Dedifferentiated amniotic fluid mesenchymal stem cell (primary cell): Measurements from ENCODE around the gene FBXL15.
A peak's percentile ranks its signal among the peaks of the same experiment; 100 is the strongest.

Source experiments
- DNase-seq: peaks from one replicate; pipeline ENCODE4 v3.0.0-alpha.2; 2016; ENCODE audit errors: extremely low spot score

FBXL15 gene, protein sequence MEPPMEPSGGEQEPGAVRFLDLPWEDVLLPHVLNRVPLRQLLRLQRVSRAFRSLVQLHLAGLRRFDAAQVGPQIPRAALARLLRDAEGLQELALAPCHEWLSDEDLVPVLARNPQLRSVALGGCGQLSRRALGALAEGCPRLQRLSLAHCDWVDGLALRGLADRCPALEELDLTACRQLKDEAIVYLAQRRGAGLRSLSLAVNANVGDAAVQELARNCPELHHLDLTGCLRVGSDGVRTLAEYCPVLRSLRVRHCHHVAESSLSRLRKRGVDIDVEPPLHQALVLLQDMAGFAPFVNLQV

GRCh38 chr10:102420714-102421506 lies at the start of gene FBXL15:
FBXL15 (plus strand) TSS chr10:102420836; CDS start chr10:102421130, 294 bp downstream.
- peak; percentile 97 for DNase-seq

- DNase-seq = no peak
Measured at GRCh38 chr10:102371295-102371694, 49.3 kb upstream of the FBXL15 start.

GRCh38 chr10:102375250-102375649 lies 45.4 kb upstream of the FBXL15 start:
- DNase-seq = no peak

GRCh38 chr10:102375867-102376266 lies 44.8 kb upstream of the FBXL15 start:
- DNase-seq = no peak

GRCh38 chr10:102376901-102377300 lies 43.7 kb upstream of the FBXL15 start:
- DNase-seq = no peak

DNA sequence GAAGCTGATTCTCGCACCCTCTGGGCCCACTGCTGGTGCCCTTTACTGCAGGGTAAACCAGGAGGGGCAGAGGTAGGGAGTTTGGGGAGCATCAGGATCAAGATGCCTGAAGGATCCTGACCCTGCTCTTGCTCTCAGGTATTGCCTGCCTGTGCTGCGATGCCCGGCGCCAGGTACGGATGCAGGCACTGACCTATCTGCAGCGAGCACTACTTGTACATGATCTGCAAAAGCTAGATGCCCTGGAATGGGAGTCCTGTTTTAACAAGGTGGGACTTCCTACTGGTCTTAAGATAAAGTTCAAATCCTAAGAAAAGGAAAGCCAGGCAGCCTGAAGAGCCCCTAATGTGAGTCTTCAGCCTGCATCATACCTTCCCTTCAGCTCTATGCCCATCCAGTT lies 41.3 kb upstream of the FBXL15 start:
- DNase-seq = no peak

DNA sequence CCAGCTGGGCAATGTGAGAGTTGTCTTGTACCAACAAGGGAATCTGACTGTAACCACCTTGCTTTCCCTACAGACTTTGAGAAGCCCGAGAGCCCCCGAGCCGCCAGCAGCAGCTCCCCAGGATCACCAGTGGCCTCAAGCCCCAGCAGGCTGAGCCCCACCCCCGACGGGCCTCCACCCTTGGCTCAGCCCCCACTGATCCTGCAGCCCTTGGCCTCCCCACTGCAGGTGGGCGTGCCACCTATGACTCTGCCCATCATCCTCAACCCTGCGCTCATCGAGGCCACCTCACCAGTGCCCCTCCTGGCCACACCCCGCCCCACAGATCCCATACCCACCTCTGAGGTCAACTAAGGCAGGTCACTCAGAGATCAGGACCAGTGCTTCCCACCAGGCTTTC lies 38.7 kb upstream of the FBXL15 start:
- DNase-seq = no peak

GRCh38 chr10:102382871-102383270 lies 37.8 kb upstream of the FBXL15 start:
- DNase-seq = no peak

DNA sequence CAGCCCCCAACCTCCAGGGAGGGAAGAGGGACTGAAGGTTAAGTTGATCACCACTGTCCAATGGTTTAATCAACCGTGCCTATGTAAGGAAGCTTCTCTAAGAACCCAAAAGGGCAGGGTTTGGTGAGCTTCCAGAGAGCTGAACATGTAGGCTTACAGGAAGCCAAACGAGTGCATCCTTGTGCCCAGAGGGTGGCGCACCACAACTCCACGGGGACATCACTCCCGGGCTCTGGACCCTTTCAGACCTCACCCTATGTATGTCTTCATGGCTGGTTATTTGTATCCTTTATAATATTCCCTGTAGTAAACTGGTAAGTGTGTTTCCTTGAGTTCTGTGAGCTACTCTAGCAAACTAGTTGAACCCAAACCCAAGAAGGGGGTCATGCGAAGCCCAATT lies 36.6 kb upstream of the FBXL15 start:
- DNase-seq = no peak

DNA sequence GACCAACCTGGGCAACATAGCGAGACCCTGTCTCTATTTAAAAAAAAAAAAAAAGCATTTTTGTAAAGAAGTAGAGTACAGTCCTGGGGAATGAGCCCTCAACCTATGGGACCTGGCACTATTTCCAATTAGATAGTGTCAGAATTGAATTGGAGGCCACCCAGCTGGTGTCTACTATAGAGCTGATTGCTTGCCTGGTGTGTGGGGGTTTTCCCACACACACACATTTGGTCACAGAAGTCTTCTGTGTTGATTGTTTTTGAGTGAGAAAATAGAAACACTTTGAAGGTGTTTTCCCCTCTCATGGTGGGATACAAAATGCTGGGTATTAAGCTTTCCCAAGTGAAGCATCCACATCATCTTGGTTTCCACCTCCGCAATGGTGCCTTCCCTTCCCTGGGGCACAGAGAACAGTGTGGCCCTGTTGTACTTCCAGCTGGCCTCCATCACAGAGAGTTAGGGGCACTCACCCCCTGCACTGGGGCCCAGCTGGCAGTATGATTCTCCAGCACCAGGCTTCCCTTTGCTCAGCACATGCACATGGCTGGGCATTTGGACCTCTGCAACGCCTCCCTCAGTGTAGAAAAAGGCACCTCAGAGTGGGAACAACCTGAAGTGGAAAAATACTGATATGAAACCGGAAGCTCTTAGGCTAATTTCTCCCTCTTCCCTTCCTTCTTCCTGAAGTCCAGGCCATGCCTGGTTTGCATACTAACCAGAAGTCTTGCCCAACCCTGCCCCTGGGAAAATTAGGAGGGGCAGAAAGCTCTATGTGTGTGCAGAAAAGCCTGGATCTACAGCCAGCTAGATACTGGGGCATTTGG lies 35.8 kb upstream of the FBXL15 start:
- no peak for DNase-seq

GRCh38 chr10:102389894-102390293 lies 30.7 kb upstream of the FBXL15 start:
- DNase-seq = no peak

- DNase-seq = no peak
Measured at GRCh38 chr10:102392306-102392705, 28.3 kb upstream of the FBXL15 start.

DNA sequence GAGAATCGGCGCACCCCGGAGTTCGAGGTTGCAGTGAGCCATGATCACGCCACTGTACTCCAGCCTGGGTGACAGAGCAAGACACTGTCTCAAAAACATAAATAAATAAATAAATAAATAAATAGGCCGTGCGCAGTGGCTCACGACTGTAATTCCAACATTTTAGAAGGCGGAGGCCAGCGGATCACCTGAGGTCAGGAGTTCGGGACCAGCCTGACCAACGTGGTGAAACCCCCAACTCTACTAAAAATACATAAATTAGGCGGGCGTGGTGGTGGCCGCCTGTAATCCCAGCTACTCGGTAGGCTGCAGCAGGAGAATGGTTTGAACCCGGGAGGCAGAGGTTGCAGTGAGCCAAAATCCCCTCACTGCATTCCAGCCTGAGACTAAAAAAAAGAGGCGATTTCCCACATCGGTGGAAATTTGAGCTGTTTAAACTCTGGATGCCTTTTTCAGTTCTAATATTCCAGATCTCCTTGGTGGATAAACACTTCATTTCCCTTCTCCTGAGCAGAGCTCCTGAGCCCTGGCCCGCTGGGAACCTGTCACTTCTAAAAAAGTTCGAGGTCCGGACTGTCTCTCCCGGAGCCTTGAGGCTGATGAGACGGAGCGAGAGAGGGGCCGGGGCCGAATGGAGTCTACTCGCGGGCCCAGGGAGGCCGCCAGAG lies 27.1 kb upstream of the FBXL15 start:
- DNase-seq = no peak

GRCh38 chr10:102394079-102394800 lies 26.4 kb upstream of the FBXL15 start:
- peak; percentile 92 for DNase-seq

DNA sequence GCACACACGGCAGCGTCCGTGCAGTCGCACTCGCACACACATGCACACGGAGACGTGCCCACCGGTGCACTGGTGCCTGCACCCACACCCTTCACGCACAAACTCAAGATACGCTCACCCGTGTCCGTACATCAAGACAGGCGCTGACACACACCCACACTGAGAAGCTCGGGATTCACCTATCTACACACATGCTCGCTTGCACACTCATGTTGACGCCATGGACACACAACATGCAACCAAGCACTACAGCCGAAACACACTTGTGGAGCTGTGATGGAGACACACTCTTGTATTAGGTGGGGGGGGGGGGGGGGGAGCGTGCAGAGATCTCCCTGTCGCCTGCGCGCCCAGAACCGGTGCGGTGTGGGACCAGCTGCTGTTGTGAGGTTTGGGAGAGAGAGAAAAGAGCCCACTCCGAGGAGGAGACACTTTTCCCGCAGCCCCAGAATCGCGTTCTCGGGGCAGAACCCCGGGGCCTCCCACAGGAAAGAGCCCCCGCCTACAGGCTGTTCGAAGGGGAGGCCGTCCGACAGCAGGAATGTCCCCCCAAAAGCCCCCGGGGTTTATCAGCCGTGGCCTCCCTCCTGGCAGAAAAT lies 25.7 kb upstream of the FBXL15 start:
- peak; percentile 18 for DNase-seq

DNA sequence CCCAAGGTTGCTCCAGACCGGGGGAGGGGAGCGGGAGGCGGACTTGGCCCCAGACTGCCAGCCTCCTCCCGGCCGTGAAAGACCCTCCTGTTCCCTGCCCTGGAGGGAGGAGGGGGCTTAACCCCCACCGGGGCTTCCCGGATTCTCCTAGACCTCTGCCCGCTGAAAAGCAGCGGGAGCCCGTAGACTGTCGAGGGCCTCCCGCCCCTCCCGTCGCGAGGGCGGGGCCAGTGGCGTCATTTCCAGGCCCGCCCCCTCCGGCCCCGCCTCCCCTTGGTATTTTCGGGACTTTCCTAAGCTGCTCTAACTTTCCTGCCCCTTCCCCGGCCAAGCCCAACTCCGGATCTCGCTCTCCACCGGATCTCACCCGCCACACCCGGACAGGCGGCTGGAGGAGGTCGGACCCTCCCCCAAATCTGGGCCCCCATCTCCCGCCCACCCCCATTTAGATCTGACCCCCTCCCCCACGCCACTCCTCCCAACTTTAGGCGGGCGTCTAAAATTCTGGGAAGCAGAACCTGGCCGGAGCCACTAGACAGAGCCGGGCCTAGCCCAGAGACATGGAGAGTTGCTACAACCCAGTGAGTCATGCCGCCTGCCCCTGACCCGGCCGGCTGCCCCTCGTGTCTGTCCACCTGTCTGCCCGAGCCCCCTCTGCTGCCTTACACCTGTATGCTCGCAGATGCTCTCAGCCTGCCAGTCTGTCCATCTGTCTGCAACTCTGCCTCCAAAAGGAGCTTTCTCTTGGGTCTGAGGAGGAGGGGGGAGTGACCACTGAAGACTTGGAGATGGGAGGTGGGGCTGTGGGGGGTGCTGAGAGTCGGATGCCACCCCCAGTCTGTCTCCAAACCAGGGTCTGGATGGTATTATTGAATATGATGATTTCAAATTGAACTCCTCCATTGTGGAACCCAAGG lies 25.0 kb upstream of the FBXL15 start, which contains the start of gene NFKB2:
TSS of gene NFKB2 (plus strand) at position 306 of the 917 bp plus-strand sequence. CDS start at position 561, 255 bp downstream.
- peak; percentile 86 for DNase-seq

DNA sequence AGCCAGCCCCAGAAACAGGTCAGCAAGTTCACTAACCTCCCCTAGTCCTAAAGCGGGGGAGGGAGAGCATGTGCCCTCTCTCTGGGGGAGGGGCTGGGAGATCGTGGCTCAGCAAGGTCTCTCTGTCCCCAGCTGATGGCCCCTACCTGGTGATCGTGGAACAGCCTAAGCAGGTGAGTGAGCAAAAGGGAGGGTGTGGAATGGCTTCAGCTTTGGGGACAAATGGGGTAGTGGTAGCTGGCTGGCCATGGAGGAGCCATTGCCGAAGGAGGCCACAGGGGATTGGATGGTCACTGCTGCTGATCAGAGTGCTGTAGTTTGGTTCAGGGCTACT lies 24.4 kb upstream of the FBXL15 start:
- DNase-seq = no peak

GRCh38 chr10:102396730-102397151 lies 23.9 kb upstream of the FBXL15 start:
- DNase-seq = no peak
